HCEC 1CT (cell line): ENCODE data around the gene THAP12.
A peak's percentile ranks its signal among the peaks of the same experiment; 100 is the strongest.
"Not testable (repeated sequence)": the region's sequence is repeated elsewhere in the genome, so short reads cannot be mapped to it uniquely, and the experiment has no call there.

Source experiments
- DNase-seq: peaks from one replicate; pipeline ENCODE4 v3.0.0-alpha.2; 2017

Gene THAP12

DNA sequence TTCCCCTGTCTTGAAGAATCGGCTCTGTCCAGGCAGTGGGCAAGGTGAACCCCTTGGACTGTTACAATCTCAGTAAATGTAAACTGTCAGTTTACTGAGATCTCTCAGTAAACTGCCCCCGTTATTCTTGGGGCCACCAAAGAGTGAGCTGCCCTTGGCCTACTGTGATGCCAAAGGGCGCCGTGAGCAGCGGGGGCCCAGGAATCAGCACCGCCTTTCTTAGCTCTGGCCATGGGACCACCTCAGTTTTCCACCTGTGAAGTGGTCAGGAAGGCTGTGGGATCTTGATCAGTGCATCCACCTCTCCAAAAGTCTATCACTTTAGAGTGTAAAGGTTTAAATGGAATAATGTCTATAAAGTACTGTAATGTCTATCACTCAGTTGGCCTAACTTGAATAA is 57.1 kb downstream of the THAP12 start:
- no peak for DNase-seq

DNA sequence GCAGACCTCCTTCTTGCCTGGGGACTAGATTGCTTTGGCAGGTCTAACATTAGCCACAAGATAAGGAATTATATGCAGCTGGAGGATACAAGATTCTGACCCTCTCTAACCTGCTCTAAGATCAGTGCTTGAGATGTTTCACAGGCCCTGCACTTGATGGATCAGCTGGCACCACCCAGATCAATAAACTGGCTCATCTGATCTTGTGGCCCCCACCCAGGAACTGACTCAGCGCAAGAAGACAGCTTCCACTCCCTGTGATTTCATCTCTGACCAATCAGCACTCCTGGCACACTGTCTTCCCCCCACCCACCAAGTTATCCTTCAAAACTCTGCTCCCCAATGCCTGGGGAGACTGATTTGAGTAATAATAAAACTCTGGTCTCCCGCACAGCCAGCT is 57.6 kb downstream of the THAP12 start:
- DNase-seq: not testable (repeated sequence)

DNA sequence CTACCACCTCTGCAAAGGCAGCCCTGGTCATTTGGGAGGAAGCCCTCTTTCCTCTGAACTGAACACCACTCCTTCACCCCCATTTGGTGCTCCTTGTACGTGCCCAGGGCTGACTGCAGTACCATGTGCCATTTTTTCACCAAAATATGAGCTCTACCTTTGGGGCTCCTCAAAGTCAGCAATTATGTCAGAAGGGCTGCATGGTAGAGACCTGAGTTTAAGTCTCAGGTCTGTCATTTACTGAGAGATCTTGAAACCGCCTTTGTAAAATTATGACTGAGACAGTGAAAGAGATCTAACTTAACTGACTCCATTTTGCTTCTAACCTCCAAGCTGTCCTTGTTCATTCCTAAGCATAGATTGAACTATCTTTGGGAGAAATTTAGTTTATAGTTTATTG is 58.0 kb downstream of the THAP12 start:
- DNase-seq: no peak

DNA sequence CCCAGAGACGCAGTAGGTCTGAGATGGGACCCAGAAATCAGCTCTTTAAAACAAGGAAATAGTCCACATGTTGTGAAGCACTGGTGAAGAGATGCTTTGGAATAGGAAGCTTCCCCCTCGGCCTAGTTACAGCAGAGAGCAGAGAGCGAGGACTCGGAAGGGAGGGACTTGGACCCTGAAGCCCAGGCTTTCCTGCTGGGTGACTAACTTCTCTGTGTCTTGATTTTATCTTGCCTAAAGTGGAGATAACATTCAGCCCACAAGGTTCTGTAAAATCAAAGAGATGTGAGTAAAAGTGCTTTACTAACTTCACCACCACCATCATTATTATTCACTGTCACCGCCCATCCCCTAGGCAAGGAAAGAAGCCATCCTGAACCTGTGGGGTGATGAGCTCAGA is 58.4 kb downstream of the THAP12 start:
- DNase-seq: no peak

DNA sequence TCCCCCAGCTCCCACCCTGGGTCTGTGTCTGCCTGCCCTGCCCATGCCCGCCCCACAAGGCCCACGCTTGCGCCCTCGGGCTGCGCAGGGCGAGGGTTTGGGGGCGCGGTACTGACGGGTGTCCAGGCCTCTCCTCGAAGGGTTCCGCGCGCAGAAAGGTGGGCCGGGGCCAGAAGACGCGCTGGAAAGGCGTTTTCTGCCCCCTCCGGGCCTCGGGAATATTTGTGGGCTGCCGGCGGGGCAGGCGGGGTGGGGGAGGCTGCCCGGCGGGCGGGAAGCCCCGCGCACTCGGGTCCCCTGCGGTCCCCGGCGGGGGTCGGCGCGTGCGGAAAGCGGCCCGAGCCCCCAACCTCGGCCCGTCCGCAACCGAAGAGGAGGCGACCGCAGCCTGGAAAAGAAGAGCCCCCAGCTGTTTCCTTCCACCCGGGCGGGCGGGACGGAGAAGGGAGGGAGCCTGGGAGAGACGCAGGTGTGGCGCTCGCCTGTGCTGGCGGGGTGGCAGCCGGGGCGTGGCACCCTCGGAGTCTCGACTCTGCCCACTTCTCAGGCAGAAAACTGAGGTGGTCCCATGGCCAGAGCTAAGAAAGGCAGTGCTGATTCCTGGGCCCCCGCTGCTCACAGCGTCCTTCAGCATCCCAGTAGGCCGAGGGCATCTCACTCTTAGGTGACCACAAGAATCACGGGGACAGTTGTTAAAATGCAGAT is 59.0 kb downstream of the THAP12 start:
- DNase-seq: no peak

DNA sequence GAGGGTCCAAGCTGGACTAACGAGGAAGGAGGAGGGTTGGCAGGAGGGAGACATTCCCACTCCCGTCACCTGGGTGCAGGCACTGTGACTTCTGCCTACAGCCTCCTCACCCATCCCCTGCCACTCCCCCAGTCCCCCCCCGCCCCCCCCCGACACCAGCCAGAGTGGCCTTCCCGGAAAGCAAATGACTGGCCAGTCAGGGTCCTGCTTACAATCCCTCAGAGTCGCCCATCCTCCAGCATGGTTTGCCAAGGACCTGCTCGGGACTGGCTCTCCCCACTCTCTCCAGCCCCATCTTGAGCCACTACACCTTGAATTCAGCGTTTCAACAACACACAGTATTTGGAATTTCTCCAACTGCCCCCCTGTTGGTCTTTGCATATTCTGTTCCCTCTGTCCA is 59.6 kb downstream of the THAP12 start:
- DNase-seq: no peak

DNA sequence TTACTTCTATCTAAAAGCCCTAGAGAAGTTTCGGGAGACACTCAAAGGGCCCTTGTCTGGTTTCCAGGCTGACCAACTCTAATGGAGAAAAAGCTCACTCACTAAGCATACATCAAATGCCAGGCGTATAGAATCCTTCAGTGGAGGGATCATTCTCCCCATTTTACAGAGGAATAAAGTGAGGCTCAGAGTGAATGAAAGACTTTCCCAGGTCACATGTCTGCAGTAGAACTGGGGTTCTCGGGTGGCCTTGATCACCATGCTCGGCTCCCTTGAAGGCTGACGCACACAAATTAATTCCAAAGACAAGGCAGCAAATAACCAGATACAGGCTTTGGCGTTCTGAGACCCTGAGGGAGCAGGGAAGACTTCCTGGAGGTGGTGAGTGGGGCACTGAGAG is 60.0 kb downstream of the THAP12 start:
- no peak for DNase-seq

DNA sequence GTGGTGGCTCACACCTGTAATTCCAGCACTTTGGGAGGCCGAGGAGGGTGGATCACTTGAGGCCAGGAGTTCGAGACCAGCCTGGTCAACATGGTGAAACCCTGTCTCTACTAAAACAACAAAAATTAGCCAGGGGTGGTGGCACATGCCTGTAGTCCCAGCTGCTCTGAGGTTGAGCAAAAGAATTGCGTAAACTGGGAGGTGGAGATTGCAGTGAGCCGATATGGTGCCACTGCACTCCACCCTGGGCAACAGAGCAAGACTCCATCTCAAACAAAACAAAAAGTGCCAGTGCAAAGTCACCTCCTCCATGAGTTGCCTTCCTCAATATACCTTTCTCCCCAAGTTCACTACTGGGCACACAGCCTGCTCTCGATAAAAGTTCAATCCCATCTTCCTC is 61.1 kb downstream of the THAP12 start:
- not testable (repeated sequence) for DNase-seq

DNA sequence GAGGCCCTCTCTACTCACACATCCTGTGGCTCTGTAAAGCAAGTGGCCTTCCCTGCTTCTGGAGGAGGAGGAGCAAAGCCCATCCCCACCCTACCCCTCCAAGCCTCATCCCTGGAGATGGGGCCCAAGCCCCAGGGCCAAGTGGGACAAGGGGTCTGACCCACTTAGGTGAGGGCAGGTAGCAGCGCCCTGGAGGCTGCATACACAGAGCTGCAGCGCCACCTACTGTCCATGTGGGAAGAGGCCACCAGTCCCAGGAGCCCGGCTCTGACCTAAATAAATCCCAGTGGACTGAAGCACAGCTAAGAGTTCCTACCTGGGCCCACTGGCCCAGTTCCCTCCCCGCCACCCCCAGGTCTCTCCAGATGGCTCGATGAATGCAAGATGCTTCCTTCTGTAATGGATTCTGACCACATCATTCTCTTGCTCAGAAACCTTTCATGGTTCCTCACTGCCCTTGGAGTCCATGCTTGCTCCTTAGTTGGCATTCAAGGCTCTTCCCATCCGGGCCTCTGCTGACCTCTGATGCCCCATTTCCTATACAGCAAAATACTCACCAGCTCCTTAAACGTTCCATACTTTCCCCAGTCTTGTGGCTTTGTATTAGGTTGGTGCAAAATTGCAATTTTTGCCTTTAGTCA is 62.1 kb downstream of the THAP12 start:
- DNase-seq: peak; percentile 54

DNA sequence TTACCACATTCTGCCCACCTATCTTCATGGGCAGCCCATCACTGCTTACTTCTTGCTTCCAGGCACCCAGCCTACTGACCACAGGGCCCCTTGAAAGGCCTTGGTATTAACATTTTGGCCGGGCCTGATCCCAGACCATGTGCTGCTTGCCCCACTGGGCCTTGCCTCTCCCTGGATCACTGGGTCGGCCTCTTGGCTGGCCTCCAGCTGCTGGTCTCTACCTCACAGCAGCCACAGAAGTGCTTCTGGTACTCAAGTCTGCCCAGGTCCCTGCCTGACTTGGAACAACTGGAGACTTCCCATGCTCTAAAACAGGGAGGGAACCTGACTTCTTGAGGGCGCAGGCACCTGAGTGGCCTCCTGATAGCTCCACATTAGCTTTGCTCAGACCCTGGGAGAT is 63.6 kb downstream of the THAP12 start:
- DNase-seq: no peak

DNA sequence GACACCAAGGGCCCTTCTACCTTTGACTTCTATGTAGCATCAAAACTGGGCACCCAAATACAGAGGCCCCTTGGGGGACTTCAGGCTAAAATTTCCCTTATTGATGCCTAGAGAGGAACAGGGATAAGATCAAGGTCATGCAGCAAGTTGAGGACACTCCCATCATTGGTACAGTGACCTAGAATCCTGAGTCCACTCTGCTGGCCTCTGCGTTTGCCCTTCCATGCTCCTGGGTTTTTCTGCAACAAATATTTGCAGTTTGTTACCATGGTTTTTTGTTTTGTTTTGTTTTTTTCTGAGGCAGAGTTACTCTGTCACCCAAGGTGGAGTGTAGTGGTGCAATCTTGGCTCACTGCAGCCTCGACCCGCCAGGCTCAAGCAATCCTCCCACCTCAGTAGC is 64.2 kb downstream of the THAP12 start:
- no peak for DNase-seq

DNA sequence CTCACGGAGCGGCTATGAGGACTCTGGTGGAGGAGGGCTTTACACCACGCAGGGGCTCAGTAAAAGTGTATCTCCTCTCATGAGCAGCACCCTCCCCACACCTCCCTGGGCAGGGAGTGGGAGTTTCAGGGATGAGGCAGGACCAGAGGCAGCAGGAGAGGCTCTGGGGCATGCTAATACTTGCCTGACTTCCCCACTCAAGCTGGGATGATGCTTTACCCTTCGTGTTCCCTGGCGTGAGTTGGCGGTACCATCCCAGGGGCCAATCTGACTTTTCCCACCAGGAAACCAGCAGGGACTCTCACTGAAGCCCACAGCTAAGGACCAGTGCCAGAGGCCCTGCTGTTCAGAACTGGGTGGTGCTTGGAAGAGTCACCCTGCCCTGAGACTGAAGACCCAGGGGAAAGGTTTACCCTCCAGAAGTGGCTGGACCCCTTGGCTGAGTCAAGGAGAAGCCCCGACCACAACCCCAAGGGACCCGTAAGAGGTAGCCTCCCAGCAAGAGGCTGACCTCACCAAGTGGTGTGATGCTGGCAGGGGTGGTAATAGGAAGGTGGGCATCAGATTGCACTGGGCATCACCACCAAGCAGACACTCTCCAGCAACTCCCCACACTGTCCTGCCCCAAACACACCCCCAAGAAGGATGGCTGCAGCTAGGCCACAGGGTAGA is 65.6 kb downstream of the THAP12 start:
- DNase-seq: no peak

DNA sequence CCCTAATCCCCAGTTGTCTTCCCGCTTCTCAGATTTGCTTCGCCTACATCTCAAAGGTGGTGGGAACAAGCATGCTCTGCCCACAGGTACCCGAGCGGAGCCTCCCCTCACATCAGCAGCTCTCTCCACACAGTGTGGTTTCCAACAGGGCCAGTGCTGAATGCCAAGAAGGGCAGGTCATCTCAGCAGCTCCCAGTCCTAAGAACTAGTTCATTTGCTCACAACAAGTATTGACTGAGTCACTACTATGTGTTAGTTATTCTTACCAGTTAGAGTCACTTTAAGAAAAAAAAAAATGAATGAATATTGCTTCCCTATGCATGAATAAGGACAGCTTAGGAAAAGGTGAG is 66.2 kb downstream of the THAP12 start:
- peak; percentile 16 for DNase-seq

DNA sequence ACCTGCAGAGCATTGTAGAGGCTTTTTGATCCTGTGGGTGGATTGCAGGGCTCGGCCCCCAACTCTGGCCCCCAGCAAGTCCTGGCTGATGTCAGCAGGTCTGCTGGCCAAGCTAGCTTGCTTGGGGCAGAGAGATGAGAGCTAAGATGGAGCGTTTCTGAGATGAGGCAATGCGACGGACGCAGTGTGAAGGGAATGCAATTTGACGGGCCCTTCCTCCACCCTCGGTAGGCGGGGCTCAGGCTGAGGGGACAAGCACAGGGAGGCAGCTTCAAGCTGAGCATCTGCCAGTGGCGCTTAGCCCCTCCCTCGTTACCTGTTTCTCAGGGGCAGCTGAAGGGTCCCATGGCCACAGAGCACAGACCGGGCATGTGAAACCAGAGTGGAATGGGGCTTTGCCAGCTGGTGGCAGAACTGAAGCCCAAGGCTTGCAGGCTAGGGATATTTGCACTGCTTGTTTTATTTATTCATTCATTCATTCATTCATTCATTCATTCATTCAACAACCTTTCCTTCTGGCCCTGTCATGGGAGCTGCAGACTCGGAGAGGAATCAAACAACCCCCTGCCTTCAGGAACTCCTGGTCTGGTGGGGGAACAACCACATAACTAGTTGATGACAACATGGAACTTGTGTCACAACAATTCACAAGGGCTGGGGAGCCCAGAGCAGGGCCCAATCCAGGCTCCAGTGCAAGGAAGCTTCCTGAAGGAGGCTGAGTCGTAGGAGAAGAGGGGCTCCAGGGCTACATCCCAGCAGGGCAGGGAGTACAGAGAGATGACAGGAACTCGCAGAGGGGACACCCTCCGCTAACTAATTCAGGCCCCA is 66.8 kb downstream of the THAP12 start:
- DNase-seq: no peak

DNA sequence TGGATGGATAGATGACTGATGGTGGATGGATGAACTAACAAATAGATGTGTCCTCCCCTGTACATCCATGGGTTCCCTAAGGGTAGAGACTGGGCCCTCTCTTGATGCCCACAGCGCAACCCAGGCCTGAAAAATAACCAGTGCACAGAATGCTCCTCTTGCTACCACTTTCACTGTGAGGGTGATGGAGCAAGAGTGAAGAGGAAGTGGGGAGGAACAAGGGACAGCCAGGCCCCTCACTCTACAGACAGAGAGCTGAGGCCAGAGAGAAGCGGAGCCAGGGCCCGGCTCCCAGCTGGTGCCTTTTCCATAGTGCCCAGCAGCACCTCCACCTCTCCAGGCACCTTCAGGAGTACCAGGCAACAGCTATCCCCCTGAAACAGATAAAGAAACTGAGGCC is 67.7 kb downstream of the THAP12 start:
- DNase-seq: no peak

DNA sequence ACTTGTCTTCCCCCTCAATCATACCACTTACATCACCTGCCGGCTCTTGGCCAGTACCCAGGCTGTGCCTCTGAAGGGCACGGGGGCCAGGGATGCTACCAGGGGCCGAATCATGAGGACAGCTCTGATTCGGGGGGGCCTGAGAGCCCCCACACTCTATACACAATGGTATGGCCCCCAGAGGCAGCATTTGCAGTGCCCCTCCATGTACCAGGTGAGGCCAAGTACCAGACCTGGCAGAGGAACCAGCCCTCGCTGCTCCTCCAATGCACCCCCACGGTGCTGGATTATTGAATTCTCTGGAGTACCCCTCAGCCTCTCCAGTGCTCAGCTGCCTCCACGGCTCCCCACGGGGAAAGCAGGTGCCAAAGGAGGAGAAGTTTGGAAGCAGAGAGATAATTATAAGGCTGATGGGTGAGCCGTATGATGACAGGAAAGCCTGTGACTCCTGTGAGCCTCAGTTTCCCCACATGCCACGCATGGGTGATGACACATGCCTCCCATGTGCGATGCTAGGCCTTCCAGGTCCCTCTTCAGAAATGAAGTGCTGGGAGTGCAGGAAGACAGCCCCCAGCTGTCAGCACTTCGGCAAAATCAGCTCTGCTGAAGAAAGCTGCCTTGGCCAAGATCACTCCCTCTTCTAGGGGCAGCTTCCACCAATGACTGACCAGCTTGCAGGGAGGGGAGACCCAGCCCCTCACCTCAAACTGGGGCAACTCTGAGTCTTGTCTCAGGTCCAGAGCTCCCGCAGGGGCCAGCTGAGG is 69.9 kb downstream of the THAP12 start:
- DNase-seq: no peak

DNA sequence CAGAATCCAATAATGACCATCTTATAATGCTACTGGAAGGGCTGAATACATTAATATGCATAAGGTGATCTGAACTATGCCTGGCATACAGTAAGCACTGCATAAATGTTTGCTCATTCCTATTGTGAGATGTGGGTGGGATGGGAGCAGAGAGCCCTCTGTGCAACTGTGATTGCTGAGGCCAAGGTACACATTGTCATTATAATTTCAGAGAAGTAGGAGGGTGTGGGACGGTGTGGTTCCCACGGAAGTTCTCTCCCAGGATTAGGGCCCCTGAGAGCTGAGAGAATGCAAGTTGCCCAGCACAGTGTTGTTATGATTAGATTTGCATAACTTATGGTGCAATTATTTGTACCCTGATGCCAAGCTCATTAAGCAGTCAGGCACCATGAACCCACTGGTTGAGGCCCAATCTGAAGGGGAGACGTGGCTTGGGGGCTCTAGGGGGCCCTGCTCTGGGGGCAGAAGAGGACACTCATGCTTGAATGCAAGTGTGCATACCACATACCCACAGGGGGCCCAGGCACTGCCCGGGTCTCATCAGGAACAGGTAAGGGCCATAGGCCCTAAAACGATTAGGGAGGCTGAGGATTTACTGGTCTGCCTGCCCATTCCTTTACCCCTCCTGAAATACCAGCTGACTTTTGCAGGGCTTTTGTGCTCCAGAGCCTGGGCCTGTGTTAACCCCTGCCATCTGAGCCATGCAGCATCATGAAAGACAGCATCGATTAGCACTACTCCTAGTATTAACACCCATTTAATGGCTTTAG is 72.8 kb downstream of the THAP12 start:
- no peak for DNase-seq

DNA sequence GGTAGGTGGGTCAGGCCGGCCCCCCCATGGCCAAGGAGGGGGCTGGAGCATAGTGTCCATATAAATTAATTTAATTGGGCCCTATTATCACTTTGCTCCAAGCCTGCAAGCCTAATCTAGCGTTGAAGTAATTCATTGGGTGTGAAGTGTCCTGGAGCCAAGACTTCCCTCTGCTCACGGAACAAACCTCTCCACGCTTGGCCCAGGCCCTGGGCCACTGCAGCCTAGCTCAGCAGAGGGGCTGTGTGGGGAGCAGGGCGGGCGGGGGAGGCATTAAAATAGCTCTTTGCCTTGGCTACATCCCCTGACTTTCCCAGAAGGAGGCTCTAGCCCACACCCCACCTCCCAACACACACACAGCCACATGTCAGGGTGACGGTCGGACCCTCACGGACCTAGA is 73.5 kb downstream of the THAP12 start:
- no peak for DNase-seq

DNA sequence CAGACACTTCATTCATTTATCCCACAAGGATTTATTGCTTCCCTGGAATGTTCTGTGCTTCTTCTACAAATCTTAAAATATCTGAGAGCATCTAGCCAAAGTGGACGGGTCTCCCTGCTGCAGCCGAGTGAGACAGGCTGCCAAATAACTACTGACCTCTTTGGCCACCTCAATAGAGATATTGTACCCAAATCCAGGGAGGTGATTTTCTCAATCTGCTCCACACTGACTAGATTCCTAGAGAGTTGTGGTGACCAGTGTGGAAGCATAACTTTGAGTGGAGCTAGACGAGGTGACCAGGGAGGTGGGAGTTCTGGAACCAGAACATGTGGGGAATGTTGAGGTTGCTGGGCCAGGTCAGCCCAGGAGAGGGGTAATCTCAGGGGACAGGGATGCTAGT is 77.5 kb downstream of the THAP12 start:
- no peak for DNase-seq

DNA sequence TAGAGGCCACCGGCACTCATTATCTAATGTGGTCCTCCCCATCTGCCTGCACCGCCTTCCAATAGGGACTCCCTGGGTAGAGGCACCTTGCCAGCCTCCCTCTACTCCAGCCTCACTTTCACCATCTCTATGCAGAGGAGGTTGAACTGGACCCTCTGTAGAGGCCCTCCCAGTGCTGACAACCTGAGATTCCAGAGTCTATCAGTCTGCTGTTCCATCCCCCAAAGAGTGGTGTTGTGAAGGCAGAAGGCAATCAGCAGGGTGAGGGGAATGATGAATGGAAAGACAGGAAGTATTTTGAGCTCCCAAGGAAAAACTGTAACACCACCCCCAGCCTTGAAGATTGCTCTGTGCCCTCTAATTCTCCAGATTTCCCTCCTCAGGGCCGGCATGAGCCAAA is 77.9 kb downstream of the THAP12 start:
- no peak for DNase-seq
